Uterus (tissue), 4 donors: Measurements from ENCODE around the gene CDH12. TPM values are rescaled to one million over a fixed set of nuclear protein-coding genes. Genes with fewer than 3 reads are reported as not detected.

Experiments
- DNase-seq, 2 donors: peaks; one replicate each; pipeline ENCODE4 v3.0.0-alpha.2; 2019 to 2020
- H3K27ac ChIP-seq, 2 donors: fragments of 200-600 bp; sonication (generic); 1 replicate in 1 of 2; 2 replicates in 1 of 2; pipeline ENCODE4 v1.5.1; 2016 to 2018
- H3K27me3 ChIP-seq, 2 donors: fragments of 200-600 bp; sonication (generic); one replicate each; pipeline ENCODE4 v1.5.1; 2018 to 2019; ENCODE audit warnings: control low read depth in 1 of 2
- H3K36me3 ChIP-seq, 2 donors: fragments of 200-600 bp; sonication (generic); one replicate each; pipeline ENCODE4 v1.5.1; 2019; ENCODE audit warnings: control low read depth in 1 of 2
- H3K4me1 ChIP-seq, 2 donors: fragments of 200-600 bp; sonication (generic); one replicate each; pipeline ENCODE4 v1.5.1; 2018 to 2019; ENCODE audit warnings: control low read depth in 1 of 2
- H3K4me3 ChIP-seq, 2 donors: fragments of 200-600 bp; sonication (generic); 1 replicate in 1 of 2; 2 replicates in 1 of 2; pipeline ENCODE4 v1.5.1; 2018 to 2019; ENCODE audit warnings: mild to moderate bottlenecking in 1 of 2
- H3K9me3 ChIP-seq, 2 donors: fragments of 200-600 bp; sonication (generic); one replicate each; pipeline ENCODE4 v1.5.1; 2019; ENCODE audit warnings: control low read depth in 1 of 2
- POLR2A ChIP-seq, 2 donors: fragments of 450-650 bp; IDR thresholded peaks; one replicate each; pipeline ENCODE4 v1.6.1; 2016; ENCODE audit warnings: antibody characterized with exemption in 2 of 2, mild to moderate bottlenecking in 1 of 2, moderate library complexity in 1 of 2
- intact Hi-C: fragments of 100-400 bp; cut with DNase I; formaldehyde crosslinking; loops from one replicate; pipeline ENCODE4 v1.15.1; 2023; ENCODE audit warnings: low total_unique reads
- total RNA-seq, 4 donors: library from RNA; depleted of rRNA in 3 of 4; stranded (reverse); fragments of >200 nt in 3 of 4; gene quantifications; one replicate each; pipeline versions ENCODE4 v1.1.0 to v1.2.4, GENCODE V29; 2014 to 2023
- TF ChIP-seq, protein P1 (sequence below), 4 experiments: fragments of 200-600 bp in 2 of 4; fragments of 450-650 bp in 2 of 4; sonication (generic) in 2 of 4; IDR thresholded peaks; one replicate each; pipeline ENCODE4 v1.5.1; 2016 to 2019; ENCODE audit warnings: antibody characterized with exemption in 4 of 4, mild to moderate bottlenecking in 2 of 4, moderate library complexity in 1 of 4
- donor health status: DM: yes; HTN: yes; CAD: no.

CDH12 gene
- total RNA-seq, 4 donors from 2014 or later, result 0.37 to 2.0 TPM; not detected in 2

DNA sequence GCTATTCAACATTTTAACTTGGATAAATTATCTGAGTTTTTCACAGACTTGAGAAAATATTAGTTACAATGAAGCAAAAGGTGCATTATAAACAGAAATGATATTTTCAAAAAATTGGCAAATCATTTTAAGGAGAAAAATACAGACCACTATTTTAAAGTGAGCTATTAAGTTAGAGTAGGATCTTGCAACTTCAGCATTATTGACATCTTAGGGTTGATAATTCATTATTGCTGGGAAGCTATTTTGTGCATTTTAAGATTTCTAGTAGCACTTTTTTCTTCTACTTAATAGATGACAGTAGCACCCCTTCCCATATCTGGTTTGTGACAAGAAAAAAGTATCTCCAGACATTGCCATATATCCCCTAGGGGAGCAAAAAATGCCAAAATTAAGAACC lies 774.1 kb downstream of the CDH12 start:
- Histone ChIP-seq H3K27ac (no peak overlapping the region), H3K9me3 (no peaks in the 10 kb centered on the region), H3K27me3 (no peaks in the 10 kb centered on the region), H3K4me3 (no peak overlapping the region), H3K4me1 (no peaks in the 10 kb centered on the region), H3K36me3 (no peaks in the 10 kb centered on the region)
- no peak for DNase-seq
- intact Hi-C loops, result no loop called here
- no peak for TF ChIP-seq POLR2A (IDR thresholded peaks at IDR 0.05)
- TF ChIP-seq, protein P1, sequence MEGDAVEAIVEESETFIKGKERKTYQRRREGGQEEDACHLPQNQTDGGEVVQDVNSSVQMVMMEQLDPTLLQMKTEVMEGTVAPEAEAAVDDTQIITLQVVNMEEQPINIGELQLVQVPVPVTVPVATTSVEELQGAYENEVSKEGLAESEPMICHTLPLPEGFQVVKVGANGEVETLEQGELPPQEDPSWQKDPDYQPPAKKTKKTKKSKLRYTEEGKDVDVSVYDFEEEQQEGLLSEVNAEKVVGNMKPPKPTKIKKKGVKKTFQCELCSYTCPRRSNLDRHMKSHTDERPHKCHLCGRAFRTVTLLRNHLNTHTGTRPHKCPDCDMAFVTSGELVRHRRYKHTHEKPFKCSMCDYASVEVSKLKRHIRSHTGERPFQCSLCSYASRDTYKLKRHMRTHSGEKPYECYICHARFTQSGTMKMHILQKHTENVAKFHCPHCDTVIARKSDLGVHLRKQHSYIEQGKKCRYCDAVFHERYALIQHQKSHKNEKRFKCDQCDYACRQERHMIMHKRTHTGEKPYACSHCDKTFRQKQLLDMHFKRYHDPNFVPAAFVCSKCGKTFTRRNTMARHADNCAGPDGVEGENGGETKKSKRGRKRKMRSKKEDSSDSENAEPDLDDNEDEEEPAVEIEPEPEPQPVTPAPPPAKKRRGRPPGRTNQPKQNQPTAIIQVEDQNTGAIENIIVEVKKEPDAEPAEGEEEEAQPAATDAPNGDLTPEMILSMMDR (IDR thresholded peaks at IDR 0.05), result no peak

- intact Hi-C loops, result no loop called here
Observed at GRCh38 chr5:22076586-22076985, 776.6 kb downstream of the CDH12 start.

GRCh38 chr5:22070186-22070728 lies 782.9 kb downstream of the CDH12 start:
- H3K9me3 ChIP-seq, result no peaks in the 10 kb centered on the region
- no peaks in the 10 kb centered on the region for H3K27me3 ChIP-seq
- intact Hi-C loops, result no loop called here
- no peaks in the 10 kb centered on the region for H3K36me3 ChIP-seq
- H3K4me3 ChIP-seq, result no peak overlapping the region
- H3K27ac ChIP-seq, result no peak overlapping the region
- DNase-seq, result no peak
- TF ChIP-seq, protein P1 (IDR thresholded peaks at IDR 0.05), result no peak
- no peak for TF ChIP-seq POLR2A (IDR thresholded peaks at IDR 0.05)
- H3K4me1 ChIP-seq, result no peaks in the 10 kb centered on the region

More at GRCh38 chr5:22076586-22076985, 776.6 kb downstream of the CDH12 start:
- Histone ChIP-seq H3K27ac (no peak overlapping the region), H3K4me1 (no peaks in the 10 kb centered on the region), H3K36me3 (no peaks in the 10 kb centered on the region), H3K27me3 (no peaks in the 10 kb centered on the region), H3K4me3 (no peak overlapping the region), H3K9me3 (no peaks in the 10 kb centered on the region)
- no peak for DNase-seq
- TF ChIP-seq, protein P1 (IDR thresholded peaks at IDR 0.05), result no peak
- TF ChIP-seq POLR2A (IDR thresholded peaks at IDR 0.05), result no peak

- no peaks in the 10 kb centered on the region for H3K27me3 ChIP-seq
- H3K4me3 ChIP-seq, result no peak overlapping the region
- intact Hi-C loops, result no loop called here
- TF ChIP-seq, protein P1 (IDR thresholded peaks at IDR 0.05), result no peak
- no peak for TF ChIP-seq POLR2A (IDR thresholded peaks at IDR 0.05)
- DNase-seq, result no peak
- H3K36me3 ChIP-seq, result no peaks in the 10 kb centered on the region
- no peaks in the 10 kb centered on the region for H3K4me1 ChIP-seq
- no peak overlapping the region for H3K27ac ChIP-seq
- no peaks in the 10 kb centered on the region for H3K9me3 ChIP-seq
Observed at GRCh38 chr5:22063717-22064116, 789.4 kb downstream of the CDH12 start.

DNA sequence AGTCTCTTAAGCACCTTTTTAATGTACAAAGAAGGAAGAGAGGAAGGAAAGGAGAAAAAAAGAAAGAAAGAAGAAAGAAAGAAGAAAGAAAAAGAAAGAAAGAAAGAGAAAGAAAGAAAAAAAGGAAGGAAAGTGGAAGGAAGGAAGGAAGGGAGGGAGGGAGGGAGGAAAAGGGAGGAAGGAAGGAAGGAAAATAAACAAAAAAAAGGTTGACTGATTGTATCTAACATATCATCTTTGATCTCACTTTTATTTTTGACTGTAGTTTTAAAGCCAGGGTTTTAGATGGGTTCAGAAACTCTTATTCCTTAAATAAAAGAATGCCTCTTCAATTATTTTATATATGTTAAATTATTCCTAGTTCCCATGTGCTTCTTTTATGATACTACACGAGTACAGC lies 794.5 kb downstream of the CDH12 start:
- H3K36me3 ChIP-seq, result no peaks in the 10 kb centered on the region

More for the DNA sequence above, 794.5 kb downstream of the CDH12 start:
- no peak for TF ChIP-seq POLR2A (IDR thresholded peaks at IDR 0.05)
- TF ChIP-seq, protein P1 (IDR thresholded peaks at IDR 0.05), result no peak
- H3K27me3 ChIP-seq, result no peaks in the 10 kb centered on the region
- no peaks in the 10 kb centered on the region for H3K9me3 ChIP-seq
- intact Hi-C loops, result no loop called here
- no peaks in the 10 kb centered on the region for H3K4me1 ChIP-seq
- DNase-seq, result no peak
- no peak overlapping the region for H3K4me3 ChIP-seq
- H3K27ac ChIP-seq, result no peak overlapping the region
